Stimulated activated CD4-positive, alpha-beta T cell treated with anti-CD3 and anti-CD28 coated beads, Interleukin-12 subunit alpha, Interleukin-12 subunit beta, amount 100 ng/mL, for 48 hours (primary cell): ENCODE measurements around the gene RNF167.

Experiments used
- DNase-seq, 3 donors: peaks; one replicate each; pipeline ENCODE4 v3.0.0-alpha.2; 2020; ENCODE audit warnings: low read depth in 2 of 3, low spot score in 1 of 3

The RNF167 gene

DNA sequence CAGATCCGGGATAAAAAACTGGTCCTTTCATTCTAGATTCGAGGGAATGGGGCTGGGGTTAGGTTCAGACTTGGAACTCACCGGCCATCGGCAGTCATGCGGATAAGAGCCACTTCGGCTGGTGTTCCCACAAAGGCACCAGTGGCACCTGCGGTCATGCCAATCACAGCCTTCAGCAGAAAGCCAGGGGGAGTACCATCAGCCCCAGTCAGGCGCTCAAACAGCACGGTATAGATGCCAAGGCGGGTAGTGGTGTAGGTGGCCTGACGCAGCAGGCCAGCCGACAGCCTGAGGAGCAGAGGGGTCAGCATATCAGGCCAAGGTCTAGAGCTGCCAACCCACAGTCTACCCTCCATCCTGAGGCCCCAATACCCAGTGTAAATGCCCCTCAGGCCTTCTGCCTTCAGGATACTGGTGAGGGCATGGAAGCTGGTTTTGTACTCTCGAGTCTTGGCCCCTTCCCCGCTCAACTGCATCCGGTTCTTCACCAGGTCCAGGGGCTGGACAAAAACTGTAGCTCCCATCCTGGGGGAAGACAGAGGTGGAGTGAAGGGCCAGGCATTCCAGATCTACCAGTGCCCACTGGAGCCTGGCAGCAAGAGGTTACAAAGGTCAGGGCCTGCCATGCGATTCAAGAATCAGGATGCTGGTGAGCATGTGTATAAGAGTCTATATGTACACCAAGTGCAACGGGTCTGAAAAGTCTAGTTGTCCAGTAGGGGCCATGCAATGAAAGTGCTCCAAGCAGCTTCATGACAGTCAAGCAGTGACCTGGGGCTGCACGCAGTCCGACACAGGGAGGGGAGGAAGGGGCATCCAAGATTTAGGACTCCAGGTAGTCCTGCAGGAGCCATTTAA, 1.2 kb upstream of the RNF167 start:
- no peak for DNase-seq

- no peak for DNase-seq
Observed at GRCh38 chr17:4939546-4939795, 597 bp upstream of the RNF167 start.

GRCh38 chr17:4940555-4941318, 669 bp downstream of the RNF167 start:
- DNase-seq, result peak in 1 of 3 donors; percentile 32

DNA sequence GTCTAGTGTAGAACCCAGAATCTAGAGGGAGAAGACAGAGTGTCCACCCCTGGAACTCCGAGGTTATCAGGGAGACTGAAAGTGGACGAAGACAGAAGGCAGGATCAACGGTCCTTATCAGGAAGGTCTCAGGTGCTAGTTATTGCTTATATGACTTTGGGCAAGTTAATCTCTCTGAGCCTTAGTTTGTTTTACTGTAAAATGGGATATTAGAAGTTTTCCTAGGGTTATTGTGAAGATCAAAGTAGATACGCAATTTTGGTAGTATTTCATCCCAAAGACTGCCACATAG, 1.2 kb downstream of the RNF167 start:
- no peak for DNase-seq

DNA sequence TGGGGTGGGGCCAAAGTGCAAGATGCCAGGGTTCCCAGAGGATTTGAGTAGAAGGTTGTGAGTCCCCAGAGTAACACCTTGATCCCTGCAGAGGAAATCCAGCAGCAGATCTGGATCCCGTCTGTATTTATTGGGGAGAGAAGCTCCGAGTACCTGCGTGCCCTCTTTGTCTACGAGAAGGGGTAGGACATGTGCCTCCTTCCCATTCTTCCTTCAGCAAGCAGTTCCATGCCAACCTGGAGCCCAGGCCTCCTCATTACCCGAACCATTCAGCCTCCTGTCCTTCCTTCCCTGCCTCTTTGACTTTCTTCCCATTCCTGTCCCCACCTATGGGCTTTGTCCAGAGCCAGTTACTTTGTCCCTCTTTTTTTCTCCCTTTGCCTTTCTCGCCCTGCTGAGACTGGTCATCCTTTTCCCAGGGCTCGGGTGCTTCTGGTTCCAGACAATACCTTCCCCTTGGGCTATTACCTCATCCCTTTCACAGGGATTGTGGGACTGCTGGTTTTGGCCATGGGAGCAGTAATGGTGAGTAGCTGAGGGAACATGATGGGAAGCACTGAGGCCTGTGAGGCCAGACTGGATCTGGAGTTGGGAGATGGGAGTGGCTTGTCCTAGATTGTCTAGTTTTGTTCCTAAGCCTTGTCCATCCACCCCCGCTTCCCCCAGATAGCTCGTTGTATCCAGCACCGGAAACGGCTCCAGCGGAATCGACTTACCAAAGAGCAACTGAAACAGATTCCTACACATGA, 2.9 kb downstream of the RNF167 start:
- no peak for DNase-seq

- peak in 2 of 3 donors; percentile 19 to 43 for DNase-seq
Observed at GRCh38 chr17:4944163-4944553, 4.1 kb downstream of the RNF167 start.

DNA sequence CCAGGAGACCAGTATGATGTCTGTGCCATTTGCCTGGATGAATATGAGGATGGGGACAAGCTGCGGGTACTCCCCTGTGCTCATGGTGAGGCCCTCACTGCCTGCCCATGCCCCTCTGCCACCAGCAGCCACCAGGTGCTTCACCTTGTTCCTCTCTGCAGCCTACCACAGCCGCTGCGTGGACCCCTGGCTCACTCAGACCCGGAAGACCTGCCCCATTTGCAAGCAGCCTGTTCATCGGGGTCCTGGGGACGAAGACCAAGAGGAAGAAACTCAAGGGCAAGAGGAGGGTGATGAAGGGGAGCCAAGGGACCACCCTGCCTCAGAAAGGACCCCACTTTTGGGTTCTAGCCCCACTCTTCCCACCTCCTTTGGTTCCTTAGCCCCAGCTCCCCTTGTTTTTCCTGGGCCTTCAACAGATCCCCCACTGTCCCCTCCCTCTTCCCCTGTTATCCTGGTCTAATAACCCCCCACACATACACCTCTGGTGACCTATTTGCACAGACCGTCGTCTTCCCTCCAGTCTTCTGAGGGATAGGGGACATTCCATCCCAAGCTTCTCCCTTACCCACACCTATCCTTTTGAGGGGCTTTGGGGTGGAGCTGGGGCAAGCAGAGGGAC, 4.6 kb downstream of the RNF167 start:
- DNase-seq, result peak in 1 of 3 donors; percentile 21

DNA sequence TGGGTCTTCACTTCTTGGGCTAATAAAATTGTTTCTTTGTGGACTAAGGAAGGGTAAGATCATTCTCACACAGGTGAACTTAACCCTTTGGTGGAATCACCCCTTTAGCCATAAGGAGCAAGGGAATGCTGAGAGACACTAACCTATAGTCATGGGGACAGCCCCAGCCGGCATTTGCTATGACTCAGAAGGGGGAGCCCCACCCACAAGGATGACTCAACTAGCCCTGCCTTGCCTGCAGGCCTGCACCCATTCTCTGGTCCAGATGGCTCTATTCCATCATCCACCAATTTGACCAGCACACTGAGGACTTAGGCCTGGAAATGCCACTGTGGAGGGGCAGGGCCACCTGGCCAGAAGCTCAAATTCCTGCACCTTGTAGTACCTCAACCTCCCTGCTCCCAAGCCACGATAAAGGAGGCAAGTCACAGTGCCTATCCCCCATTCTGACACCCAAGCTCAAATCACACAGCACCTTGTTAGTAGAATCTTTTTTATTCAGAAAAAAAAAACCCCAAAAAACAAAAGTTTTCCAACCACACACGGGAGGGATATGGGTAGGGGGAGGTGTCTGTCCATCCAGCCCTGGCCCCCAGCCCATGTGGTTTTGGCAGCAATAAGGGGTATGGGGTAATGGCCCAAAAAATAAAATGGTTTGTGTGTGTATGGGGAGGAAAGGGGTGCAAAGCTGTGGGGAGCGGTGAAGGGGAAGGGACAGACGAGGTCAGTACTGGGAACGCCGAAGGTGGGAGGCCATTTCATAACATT, 5.3 kb downstream of the RNF167 start:
- DNase-seq, result peak; percentile 79 to 90 (median 80)

- DNase-seq, result no peak
Observed at GRCh38 chr17:4945944-4946280, 5.8 kb downstream of the RNF167 start.

DNA sequence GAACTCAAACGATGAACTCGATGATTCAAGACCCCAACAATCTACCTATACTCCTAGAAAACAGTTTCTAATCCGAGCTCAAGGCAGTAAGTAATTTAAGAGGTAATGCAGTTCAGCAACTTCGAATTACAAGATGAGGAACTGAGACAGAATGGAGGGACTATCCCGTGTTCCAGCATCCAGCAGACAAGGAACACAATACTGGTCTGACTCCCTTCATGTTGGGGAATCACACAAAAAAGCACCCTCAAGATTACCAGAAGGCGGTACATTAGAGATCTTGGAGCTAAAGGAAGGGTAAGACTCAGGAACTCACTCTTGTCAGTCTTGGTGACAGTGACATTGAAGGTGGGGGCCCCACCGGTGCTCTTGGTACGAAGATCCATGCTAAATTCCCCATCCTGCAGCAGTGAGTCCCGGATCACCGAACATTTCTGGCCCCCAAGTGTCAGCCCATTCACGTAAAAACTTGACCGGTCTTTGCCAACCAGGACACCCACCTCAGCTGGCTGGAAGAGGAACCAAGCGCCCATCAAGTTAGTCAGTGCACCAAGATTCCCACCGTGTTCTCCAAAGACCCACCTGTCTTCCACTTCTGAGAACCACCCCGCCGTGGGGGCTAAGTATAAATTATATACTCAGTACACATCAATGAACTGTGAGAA, 6.4 kb downstream of the RNF167 start:
- no peak for DNase-seq

- DNase-seq, result no peak
Observed at GRCh38 chr17:4947010-4947410, 6.9 kb downstream of the RNF167 start.

- peak in 2 of 3 donors; percentile 62 to 63 for DNase-seq
Observed at GRCh38 chr17:4947411-4948165, 7.5 kb downstream of the RNF167 start.

DNA sequence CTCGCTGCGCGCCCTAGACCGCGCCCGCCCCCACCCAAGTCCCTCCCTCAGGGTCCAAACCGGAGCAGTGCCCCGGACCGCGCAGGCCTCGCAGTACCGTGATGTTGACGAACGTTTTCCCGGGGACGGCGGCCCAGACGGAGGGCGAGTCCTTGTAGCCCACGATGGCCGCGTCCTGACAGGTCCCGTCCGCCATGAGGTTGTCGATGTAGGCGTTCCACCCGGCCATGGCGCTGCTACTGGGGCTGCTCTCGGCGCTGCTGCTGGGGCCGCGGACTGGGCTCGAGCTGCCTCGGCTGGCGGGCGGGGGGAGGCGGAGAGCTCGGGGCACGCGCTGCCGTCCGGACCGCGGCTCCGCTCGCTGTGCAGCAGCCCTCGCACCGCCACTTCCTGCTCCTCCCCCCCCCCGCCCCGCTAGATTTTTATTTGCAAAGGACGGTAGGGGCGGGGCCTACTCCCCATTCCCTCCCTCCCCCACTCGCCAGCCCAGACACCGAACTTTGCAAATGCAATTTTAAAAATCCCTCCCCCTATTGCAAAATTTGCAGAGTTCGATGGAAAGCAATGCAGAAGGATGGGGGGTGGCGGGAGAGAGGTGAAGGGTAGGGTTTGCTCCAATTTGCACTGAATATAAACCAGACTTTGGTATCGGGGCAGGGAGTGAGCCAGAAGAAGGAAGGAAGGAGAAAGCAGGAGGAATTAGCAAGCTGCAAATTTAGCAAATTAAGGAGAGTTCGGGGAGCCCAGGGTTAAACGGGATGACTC, 8.3 kb downstream of the RNF167 start, which contains the start of gene PFN1:
Gene PFN1 (minus strand): TSS at position 365 of the 765 bp plus-strand sequence. CDS start 136 bp downstream, at position 229.
- DNase-seq, result peak; percentile 88 to 90 (median 89)

DNA sequence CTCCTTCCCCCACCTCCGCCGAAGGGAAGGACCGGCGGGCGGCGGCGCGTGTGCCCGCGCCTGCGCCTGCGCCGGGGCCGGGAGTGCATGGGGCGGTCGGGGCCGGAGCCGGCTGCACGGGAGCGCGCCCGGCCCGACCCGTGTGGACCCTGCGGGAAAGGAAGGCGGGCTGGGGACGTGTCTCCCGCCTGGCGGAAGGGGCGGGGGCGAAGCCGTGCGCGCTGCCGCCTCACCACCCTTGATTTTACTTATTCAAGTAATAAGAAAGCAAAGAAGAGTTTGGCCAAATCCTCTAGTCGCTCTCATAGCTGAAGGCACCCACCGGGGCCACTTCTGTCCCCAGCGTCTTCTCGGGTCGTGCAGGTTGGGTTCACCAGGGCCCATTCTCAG, 8.9 kb downstream of the RNF167 start:
- DNase-seq, result peak in 2 of 3 donors; percentile 68 to 76

DNA sequence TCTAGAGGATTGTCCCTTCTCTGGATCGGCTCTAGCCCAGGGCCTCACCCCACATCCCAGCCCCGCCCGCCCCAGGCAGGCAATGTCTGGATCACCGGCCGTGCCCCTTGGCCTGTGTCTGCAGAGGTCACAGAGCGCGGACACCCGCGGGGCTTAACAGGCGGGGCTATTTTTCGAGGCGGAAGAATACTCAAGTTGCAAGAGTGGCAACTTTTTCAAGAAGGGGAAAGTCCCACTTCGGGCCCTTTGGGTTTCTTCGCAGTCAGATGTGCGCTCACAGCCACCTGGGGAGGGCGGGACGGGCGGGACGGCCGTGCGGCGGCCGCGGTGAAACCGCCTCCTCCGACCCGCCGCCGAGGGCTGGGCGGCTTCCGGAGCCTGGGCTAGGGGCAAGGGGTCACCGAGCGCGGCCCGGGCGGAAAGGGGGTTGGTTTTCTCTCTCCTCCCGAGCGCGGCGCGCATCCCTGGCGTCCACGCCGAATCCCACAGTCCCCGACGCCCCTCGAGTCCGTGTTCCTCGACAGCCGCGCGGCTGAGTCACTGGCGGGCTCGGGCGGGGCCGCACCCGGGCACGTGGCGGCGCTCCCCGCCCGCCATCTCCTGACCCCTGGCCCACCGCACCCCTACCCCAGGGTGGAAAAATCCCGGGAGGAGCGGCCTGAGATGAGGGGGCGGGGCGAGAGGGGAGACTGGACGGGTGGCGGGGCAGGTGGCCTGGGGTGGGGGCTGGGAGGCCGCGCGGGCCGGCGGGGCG, 9.4 kb downstream of the RNF167 start:
- peak in 2 of 3 donors; percentile 66 to 74 for DNase-seq

GRCh38 chr17:4950075-4950745, 10.1 kb downstream of the RNF167 start:
- DNase-seq, result peak in 1 of 3 donors; percentile 17

GRCh38 chr17:4950746-4951204, 10.7 kb downstream of the RNF167 start, which contains the start of gene ENO3:
ENO3 (plus strand) TSS chr17:4951119; CDS start chr17:4951830, 711 bp downstream.
- DNase-seq, result no peak
